Measurements from ENCODE around the gene CD200.

- no peak for TF ChIP-seq CTCF (IDR thresholded peaks at IDR 0.05; ENCODE audit: low read depth, low read length, missing input control)
- no peak for TF ChIP-seq REST (IDR thresholded peaks at IDR 0.05)
- no peak for TF ChIP-seq ZBTB33 (IDR thresholded peaks at IDR 0.05)
- TF ChIP-seq RAD21 (IDR thresholded peaks at IDR 0.05), result no peak
- no peak for TF ChIP-seq GABPA (IDR thresholded peaks at IDR 0.05 in 1 of 2, conservative IDR thresholded peaks at IDR 0.05 in 1 of 2)
- TF ChIP-seq YY1 (IDR thresholded peaks at IDR 0.05), result no peak
- no peak for TF ChIP-seq JUND (IDR thresholded peaks at IDR 0.05)
- TF ChIP-seq FOXA1 (IDR thresholded peaks at IDR 0.05), result no peak
- TF ChIP-seq MAX (IDR thresholded peaks at IDR 0.05), result no peak
- TF ChIP-seq EGR1 (IDR thresholded peaks at IDR 0.05; ENCODE audit: low read depth in 2 of 2), result no peak
- TF ChIP-seq TAF1 (conservative IDR thresholded peaks at IDR 0.05), result no peak
- no peak for TF ChIP-seq ATF3 (IDR thresholded peaks at IDR 0.05)
- TF ChIP-seq NR2F2 (IDR thresholded peaks at IDR 0.05), result no peak
- no peak for TF ChIP-seq HNF4A (conservative IDR thresholded peaks at IDR 0.05)
Observed at GRCh38 chr3:112345681-112346080, 12.7 kb downstream of the CD200 start.
